Measurements from ENCODE around the gene MTERF1.
"Not testable (repeated sequence)": the region's sequence is repeated elsewhere in the genome, so short reads cannot be mapped to it uniquely, and the experiment has no call there.

MTERF1 gene

GRCh38 chr7:91883676-91884362, 3.3 kb upstream of the MTERF1 start:
- no peak for DNase-seq (ENCODE audit: low read depth)

- no peak for DNase-seq (ENCODE audit: low read depth)
These were observed 488 bp downstream of the MTERF1 start for GRCh38 chr7:91880016-91880412.

- DNase-seq (ENCODE audit: low read depth), result no peak
These were observed 3.9 kb downstream of the MTERF1 start for GRCh38 chr7:91876391-91877133.

- no peak for DNase-seq (ENCODE audit: low read depth)
These were observed 4.7 kb downstream of the MTERF1 start for GRCh38 chr7:91875851-91876250.

GRCh38 chr7:91872928-91873327, 7.6 kb downstream of the MTERF1 start:
- DNase-seq (ENCODE audit: low read depth), result no peak

DNA sequence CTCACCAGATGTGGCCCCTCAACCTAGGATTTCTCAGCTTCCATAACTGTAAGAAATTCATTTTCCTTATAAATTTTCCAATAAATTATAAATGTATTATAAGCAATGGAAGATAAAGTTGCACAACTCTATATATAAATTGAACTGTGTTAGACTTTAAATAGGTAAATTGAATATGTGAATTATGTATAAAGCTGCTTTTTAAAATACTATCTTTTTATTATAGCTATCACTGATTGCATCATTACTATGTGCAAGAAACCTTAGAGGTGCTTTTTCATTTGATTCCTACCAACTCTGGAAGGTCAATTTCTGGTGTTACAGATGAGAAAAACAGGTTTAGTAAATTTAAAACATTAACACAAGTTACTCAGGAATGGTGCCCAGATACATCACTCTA, 8.4 kb downstream of the MTERF1 start:
- DNase-seq (ENCODE audit: low read depth), result no peak

- DNase-seq (ENCODE audit: low read depth), result no peak
These were observed 10.8 kb downstream of the MTERF1 start for GRCh38 chr7:91869661-91870060.

GRCh38 chr7:91866599-91867148, 13.8 kb downstream of the MTERF1 start:
- DNase-seq (ENCODE audit: low read depth), result no peak

DNA sequence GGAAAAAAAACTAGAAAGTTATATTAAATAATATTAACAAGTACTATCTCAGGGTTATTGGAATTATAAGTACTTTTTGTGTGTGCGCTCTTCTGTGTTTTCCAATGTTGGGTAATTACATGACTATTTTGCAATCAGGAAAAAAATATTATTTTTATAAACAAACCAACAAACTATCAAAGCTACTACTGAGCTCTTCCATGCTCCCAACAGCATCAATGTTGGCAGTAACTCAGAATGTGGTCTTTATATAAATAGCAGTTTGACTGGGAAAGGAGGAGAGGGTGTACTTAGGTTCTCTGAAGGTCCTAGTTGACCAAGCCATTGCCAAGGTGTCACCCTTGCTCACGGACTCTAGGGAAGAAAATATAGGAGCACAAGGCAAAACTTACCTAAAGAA, 15.0 kb downstream of the MTERF1 start:
- DNase-seq (ENCODE audit: low read depth), result no peak

GRCh38 chr7:91864604-91865003, 15.9 kb downstream of the MTERF1 start:
- DNase-seq (ENCODE audit: low read depth), result not testable (repeated sequence)

GRCh38 chr7:91864070-91864469, 16.4 kb downstream of the MTERF1 start:
- no peak for DNase-seq (ENCODE audit: low read depth)

DNA sequence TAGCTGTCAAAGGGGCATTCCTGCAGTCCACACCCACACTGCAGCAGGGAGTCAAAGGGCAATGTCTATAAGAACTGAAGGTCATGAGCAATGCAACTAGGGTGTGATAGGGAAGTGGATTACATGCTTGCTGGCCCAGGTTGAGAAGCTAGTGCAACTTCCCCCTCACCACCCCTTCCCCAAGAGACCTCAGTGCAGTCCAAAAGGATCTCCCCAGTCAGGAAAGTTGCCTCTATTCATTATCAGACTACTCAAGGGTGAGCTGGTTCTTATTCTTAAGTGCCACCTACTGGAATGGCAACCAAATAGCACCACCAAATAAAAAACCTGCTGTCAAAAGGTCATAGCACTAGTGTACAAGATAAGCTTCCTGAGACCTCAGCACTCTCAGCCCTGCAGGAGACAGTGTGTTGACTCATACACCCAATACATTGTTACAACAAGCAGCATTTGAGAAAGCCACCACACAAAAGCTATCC, 28.2 kb downstream of the MTERF1 start:
- no peak for DNase-seq (ENCODE audit: low read depth)

GRCh38 chr7:91850455-91850854, 30.0 kb downstream of the MTERF1 start:
- DNase-seq (ENCODE audit: low read depth), result no peak

DNA sequence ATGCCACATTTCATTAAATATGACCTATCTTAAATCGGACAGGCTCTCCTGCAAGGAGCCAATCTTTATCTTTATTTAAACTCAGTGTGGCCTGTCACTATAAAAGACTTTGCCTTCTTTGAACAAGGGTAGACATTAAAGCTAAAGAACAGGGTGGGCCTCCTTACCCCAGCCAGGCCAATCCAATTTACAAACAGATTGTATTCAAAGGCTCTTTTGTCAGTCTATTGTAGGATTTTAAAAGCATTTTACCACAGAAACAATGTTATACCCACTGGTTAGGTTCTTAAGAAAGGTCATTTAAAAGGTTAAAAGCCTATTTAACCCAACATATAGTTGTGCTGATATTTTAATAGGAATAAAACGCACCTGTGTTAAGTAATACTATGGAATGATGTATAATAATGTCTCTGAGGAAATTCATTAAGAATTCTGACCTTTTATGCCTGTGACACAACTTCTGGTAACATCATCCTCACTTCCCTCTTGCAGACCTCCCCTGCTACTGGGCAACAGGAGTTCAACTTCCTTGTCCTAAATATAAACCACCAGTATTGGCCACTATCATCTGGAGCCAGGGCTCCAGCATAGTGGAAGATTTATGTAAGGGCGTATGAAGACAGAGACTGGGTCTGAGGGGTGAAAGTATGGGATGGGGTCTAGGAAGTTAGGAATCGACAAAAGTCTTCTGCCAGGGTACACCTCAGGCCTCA, 32.5 kb downstream of the MTERF1 start:
- DNase-seq (ENCODE audit: low read depth), result no peak

- DNase-seq (ENCODE audit: low read depth), result no peak
These were observed 33.3 kb downstream of the MTERF1 start for GRCh38 chr7:91847231-91847630.

DNA sequence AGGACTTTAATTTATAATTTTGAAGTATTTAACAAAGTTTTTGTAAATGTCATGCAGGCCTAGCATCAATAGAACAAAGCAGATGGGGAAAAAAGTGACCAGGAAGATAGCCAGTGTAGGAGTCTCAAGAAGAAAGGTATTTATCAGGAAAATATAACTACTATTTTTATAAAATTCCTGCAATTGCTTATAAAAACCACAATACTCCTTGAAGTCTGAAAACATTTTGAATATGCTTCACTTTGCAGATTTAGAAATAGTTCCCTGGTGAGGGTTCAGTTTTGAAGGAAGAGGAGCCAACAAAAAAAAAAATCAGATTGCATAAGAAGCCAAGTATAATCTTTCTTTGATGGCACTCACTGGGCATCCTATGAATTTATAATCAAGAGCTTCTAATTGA, 34.1 kb downstream of the MTERF1 start:
- DNase-seq (ENCODE audit: low read depth), result no peak

- DNase-seq (ENCODE audit: low read depth), result no peak
These were observed 36.7 kb downstream of the MTERF1 start for GRCh38 chr7:91843831-91844230.

DNA sequence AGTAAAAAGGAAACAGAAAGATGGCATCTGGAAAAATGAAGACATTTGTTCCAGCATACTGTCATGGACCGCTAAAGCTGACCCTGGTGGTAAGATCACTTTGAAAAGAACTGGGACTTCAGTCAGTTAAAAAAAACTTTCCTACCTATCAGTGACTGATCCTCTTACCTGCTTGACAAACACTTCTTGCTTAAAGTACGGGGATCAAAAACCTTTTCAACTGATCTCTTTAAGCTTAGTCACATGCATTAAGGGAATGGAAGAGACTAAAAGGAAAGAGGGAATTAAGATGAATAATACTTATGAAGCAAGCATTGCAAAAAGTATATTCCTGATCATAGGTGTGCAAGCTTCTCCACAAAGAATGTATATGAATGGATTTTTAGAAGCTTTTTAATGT, 42.1 kb downstream of the MTERF1 start:
- DNase-seq (ENCODE audit: low read depth), result no peak

DNA sequence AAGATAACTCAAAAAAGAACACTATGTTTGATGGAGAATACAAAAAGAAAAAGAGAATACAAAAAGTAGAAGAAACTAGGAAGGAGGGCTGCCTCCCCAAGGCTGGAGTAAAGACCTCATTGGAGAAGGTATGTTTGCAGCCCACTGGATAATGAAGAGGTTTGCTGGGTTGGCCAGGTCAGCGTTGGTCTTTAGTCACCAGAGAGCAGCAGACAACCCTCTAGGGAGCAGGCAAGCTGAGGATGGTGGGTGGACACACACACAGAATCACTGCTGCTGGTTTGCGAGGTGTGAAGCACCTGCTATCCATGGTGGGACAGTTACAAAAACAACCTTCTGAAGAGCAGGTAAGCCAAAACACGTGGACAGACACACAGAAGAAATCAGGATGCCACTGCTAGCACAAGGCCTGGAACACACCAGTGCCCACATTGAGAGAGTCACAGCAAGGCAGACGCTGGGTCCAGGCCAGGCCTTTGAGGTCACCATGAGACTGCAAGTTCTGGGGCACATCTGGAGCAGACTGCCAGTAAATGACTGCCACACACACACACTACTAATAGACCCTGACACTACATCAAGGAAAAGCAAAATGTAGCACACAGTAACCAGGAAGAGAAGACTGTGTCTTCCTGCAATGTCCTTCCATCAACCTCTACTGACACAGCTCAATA, 43.0 kb downstream of the MTERF1 start:
- DNase-seq (ENCODE audit: low read depth), result no peak

DNA sequence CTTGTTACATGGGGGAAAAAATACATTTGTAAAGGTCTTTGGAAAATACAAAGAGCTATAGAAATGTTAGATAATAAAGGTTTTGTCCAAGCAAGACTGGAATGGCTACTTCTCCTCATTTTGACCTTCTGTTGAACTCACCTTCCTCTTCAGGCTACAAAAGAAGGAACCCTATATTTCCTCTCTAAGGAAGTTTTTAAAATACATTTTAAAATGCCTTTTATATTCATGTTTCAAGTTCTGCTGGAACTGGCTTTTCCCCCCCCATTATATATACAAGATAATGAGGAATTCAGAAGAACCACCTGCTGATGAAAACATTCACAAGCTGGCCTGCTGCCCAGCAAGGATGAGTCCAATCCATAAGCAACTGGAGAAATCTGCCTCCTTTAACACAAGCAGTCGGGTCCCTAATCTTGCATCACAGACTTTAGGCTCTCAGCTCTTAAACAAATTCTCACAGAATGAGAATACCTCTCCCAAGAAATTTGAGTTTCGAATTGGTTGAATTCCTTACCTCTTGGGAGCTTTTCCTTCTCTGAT, 44.6 kb downstream of the MTERF1 start:
- DNase-seq (ENCODE audit: low read depth), result no peak

GRCh38 chr7:91835091-91835825, 45.2 kb downstream of the MTERF1 start:
- DNase-seq (ENCODE audit: low read depth), result no peak

All from stimulated activated CD8-positive, alpha-beta memory T cell treated with anti-CD3 and anti-CD28 coated beads, Interleukin-12 subunit alpha, Interleukin-12 subunit beta, amount 100 ng/mL, for 4 hours (primary cell).